ENCODE measurements around the gene EEFSEC.

EEFSEC gene, protein sequence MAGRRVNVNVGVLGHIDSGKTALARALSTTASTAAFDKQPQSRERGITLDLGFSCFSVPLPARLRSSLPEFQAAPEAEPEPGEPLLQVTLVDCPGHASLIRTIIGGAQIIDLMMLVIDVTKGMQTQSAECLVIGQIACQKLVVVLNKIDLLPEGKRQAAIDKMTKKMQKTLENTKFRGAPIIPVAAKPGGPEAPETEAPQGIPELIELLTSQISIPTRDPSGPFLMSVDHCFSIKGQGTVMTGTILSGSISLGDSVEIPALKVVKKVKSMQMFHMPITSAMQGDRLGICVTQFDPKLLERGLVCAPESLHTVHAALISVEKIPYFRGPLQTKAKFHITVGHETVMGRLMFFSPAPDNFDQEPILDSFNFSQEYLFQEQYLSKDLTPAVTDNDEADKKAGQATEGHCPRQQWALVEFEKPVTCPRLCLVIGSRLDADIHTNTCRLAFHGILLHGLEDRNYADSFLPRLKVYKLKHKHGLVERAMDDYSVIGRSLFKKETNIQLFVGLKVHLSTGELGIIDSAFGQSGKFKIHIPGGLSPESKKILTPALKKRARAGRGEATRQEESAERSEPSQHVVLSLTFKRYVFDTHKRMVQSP

DNA sequence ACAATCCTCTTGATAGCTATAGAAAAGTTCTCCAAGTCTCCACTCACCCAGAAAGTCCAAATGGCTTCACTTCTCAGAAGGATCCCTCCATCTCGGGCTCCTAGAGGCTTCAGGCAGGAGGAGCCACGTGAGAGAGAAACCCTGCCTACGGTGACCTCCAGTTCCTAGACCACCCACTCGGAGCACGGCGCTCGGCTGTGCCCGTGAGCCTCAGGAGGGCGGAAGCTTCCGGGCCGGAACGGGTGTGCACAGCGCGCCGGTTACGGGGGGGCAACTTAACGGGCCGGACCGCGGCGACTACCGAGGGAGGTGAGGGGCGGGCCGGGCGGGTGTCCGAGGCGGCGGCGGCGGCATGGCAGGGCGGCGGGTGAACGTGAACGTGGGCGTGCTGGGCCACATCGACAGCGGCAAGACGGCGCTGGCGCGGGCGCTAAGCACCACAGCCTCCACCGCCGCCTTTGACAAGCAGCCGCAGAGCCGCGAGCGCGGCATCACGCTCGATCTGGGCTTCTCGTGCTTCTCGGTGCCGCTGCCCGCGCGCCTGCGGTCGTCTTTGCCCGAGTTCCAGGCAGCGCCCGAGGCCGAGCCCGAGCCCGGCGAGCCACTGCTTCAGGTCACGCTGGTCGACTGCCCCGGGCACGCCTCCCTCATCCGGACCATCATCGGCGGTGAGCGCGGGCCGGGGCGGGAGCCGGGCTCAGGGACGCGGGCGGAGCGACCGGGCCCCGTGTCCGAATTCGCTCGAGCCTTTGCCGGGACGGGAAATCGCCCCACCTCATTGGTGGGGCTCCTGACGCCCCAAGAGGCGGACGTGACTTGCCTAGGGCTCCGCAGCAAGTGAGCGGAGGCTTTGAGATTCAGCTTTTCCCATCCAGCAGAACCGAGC is at the start of gene EEFSEC:
TSS of gene EEFSEC (plus strand) at position 326 of the 886 bp plus-strand sequence. CDS start at position 353, 27 bp downstream.
- TF ChIP-seq CTCF (IDR thresholded peaks at IDR 0.05; ENCODE audit: low read depth, low read length), result no peak
- H3K4me3 ChIP-seq (ENCODE audit: low read depth, low read length), result peak within 1 kb of the TSS; percentile 79

DNA sequence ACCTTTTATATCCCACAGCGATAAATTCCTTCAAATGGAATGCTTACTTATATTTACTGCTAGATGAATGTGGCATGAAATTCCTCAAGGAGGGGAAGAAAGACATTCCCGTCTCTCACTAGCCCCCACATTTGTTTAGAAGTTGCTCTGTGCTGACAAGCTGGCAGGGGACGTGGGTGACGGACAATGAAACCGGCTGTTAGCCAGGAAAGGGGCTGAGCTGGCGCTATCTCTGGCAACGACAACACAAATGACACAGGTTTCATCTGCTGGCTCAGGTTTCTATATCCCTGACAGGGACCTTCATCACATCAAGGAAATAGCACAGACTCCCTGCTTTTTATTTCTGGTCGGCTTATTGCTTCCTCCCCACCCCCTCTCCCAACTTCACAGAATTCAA is 45.4 kb upstream of the EEFSEC start:
- TF ChIP-seq CTCF (IDR thresholded peaks at IDR 0.05; ENCODE audit: low read depth, low read length), result no peak
- H3K4me3 ChIP-seq (ENCODE audit: low read depth, low read length), result no peak overlapping the region

- TF ChIP-seq CTCF (IDR thresholded peaks at IDR 0.05; ENCODE audit: low read depth, low read length), result no peak
- H3K4me3 ChIP-seq (ENCODE audit: low read depth, low read length), result no peak overlapping the region
Measured at GRCh38 chr3:128111147-128111546, 42.1 kb upstream of the EEFSEC start.

- TF ChIP-seq CTCF (IDR thresholded peaks at IDR 0.05; ENCODE audit: low read depth, low read length), result no peak
- H3K4me3 ChIP-seq (ENCODE audit: low read depth, low read length), result no peak overlapping the region
Measured at GRCh38 chr3:128112357-128112968, 40.8 kb upstream of the EEFSEC start.

DNA sequence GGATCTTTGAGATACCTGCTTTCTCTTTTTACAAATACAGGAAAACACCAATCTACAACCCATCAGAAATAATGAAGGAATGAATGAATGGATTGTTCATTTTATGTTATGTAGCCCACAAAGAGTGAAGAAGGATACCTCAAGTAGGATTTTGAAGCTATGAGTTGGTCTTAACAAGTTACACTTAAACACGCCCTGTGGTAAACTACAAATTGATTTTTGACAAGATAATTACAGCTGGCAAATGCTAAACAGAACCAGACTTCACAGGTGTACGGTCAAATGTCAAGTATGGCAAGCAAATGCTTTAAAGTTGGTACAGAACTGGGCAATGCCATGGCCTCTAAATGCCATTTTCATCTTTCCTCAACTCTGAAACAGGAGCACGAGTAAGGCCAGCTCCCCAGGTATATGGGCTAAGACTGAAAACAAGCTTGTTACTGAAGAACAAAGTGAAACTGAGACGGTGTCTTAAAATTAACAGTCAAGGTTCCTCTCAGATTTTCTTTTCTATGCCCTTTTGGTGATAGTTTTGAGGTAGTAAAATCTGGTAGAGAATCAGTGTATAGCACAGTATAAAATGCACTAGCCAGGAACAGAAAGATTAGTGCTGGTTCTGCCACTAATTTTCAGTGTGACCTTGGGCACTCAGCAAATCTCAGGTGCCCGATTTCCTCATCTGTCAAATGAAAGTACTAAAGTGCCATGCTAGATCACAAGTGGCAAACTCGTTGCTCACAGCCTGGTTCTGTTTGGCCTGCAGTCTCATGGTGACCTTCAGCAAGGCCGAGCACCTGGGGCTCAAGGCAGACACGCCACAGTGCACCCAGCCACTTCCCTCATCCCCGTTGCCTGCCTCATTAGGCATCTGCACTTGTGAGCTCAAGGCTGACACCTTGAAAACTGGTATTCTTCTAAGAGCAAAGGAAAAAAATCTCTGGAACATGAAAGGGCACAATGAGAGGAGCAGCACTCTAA is 39.2 kb upstream of the EEFSEC start:
- H3K4me3 ChIP-seq (ENCODE audit: low read depth, low read length), result no peak overlapping the region
- no peak for TF ChIP-seq CTCF (IDR thresholded peaks at IDR 0.05; ENCODE audit: low read depth, low read length)

DNA sequence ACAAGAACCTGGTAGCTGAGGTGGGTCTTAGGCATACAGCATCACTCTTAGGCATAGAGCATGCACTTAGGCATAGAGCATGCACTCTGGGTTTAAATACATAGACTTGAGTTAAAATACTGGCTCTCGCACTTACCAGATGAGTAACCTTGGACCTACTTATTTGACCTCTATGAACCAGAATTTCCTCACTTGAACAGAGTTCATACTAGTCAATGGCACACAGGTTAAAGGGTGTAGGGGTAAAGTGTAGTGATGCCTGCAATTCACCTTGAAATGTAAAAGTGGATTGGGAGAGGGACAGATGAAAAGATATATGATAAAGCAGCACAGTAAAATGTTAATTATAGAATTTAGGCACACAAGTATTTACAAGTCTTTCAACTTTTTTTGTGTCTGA is 31.3 kb upstream of the EEFSEC start:
- TF ChIP-seq CTCF (IDR thresholded peaks at IDR 0.05; ENCODE audit: low read depth, low read length), result no peak
- no peak overlapping the region for H3K4me3 ChIP-seq (ENCODE audit: low read depth, low read length)

Data from WI38 (cell line).